GM21786 (cell line): ENCODE data around the gene UNKL.
"Not testable (repeated sequence)": the region's sequence is repeated elsewhere in the genome, so short reads cannot be mapped to it uniquely, and the experiment has no call there.

Source experiments
- ATAC-seq: cut with Tn5 transposase; IDR thresholded peaks from one replicate; pipeline ENCODE4 v1.9.1; 2021; ENCODE audit not compliant: unreplicated experiment

Gene UNKL

GRCh38 chr16:1330260-1330914 is 84.1 kb downstream of the UNKL start:
- no peak for ATAC-seq

- not testable (repeated sequence) for ATAC-seq
Observed at GRCh38 chr16:1328961-1329360, 85.5 kb downstream of the UNKL start.

GRCh38 chr16:1328136-1328535 is 86.4 kb downstream of the UNKL start:
- not testable (repeated sequence) for ATAC-seq

GRCh38 chr16:1327619-1327947 is 86.9 kb downstream of the UNKL start:
- no peak for ATAC-seq

GRCh38 chr16:1326946-1327618 is 87.4 kb downstream of the UNKL start:
- no peak for ATAC-seq

GRCh38 chr16:1326391-1326790 is 88.1 kb downstream of the UNKL start:
- ATAC-seq = no peak

GRCh38 chr16:1325673-1326371 is 88.7 kb downstream of the UNKL start:
- no peak for ATAC-seq

GRCh38 chr16:1325261-1325660 is 89.2 kb downstream of the UNKL start:
- ATAC-seq = no peak

- no peak for ATAC-seq
Observed at GRCh38 chr16:1324286-1324826, 90.1 kb downstream of the UNKL start.

GRCh38 chr16:1323296-1324239 is 90.9 kb downstream of the UNKL start:
- no peak for ATAC-seq

- ATAC-seq = no peak
Observed at GRCh38 chr16:1322407-1322806, 92.1 kb downstream of the UNKL start.

- no peak for ATAC-seq
Observed at GRCh38 chr16:1320658-1321240, 93.8 kb downstream of the UNKL start.

GRCh38 chr16:1320097-1320496 is 94.4 kb downstream of the UNKL start:
- ATAC-seq = no peak

- ATAC-seq = no peak
Observed at GRCh38 chr16:1319041-1319440, 95.5 kb downstream of the UNKL start.

GRCh38 chr16:1318268-1318545 is 96.3 kb downstream of the UNKL start:
- no peak for ATAC-seq

GRCh38 chr16:1317479-1318267 is 96.8 kb downstream of the UNKL start:
- no peak for ATAC-seq

GRCh38 chr16:1316033-1316405 is 98.5 kb downstream of the UNKL start:
- no peak for ATAC-seq

- no peak for ATAC-seq
Observed at GRCh38 chr16:1315081-1316032, 99.1 kb downstream of the UNKL start.
